ENCODE results near the gene ABCA4. TPM values are rescaled to one million over a fixed set of nuclear protein-coding genes. Genes with fewer than 3 reads are reported as not detected.

Gene ABCA4
- total RNA-seq, 6 experiments from 2014 or later = 0.49 to 0.99 (median 0.75) TPM

DNA sequence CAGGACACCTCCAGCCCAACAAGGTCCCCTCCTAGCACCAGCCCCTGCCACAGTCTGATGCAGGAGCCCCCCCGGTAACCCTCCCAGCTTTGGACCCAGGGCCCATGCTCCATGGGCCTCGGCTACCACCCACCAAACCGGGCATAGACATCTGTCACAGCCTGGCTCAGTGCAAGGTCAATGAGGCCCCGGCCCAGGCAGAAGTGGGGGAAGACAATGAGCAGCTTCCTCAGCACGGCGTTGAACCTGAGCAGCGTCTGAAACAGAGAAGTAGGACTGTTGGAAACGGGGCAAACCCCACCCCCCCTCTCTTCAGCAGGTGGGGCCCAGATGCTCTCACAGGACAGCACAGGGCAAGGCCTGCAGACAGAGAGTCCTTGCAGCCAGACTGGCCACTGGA, 109.8 kb downstream of the ABCA4 start:
- H3K9me3 ChIP-seq = no peaks in the 10 kb centered on the region
- 80% methylated on average over 1 of the region's 8 CpGs for WGBS (ENCODE audit: insufficient coverage, low coverage, low lambda C conversion rate, missing lambda C conversion rate)
- no peaks in the 10 kb centered on the region for H3K36me3 ChIP-seq
- H3K27ac ChIP-seq = no peak overlapping the region
- H3K27me3 ChIP-seq = no peaks in the 10 kb centered on the region
- H3K4me3 ChIP-seq = no peak overlapping the region
- H3K4me1 ChIP-seq = no peaks in the 10 kb centered on the region
- intact Hi-C loops (cut with DNase I) = no loop called here
- DNase-seq (no peak), ATAC-seq (no peak)
- TF ChIP-seq, protein P1, sequence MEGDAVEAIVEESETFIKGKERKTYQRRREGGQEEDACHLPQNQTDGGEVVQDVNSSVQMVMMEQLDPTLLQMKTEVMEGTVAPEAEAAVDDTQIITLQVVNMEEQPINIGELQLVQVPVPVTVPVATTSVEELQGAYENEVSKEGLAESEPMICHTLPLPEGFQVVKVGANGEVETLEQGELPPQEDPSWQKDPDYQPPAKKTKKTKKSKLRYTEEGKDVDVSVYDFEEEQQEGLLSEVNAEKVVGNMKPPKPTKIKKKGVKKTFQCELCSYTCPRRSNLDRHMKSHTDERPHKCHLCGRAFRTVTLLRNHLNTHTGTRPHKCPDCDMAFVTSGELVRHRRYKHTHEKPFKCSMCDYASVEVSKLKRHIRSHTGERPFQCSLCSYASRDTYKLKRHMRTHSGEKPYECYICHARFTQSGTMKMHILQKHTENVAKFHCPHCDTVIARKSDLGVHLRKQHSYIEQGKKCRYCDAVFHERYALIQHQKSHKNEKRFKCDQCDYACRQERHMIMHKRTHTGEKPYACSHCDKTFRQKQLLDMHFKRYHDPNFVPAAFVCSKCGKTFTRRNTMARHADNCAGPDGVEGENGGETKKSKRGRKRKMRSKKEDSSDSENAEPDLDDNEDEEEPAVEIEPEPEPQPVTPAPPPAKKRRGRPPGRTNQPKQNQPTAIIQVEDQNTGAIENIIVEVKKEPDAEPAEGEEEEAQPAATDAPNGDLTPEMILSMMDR (IDR thresholded peaks at IDR 0.05) = no peak
- no peak for TF ChIP-seq POLR2A (IDR thresholded peaks at IDR 0.05)

DNA sequence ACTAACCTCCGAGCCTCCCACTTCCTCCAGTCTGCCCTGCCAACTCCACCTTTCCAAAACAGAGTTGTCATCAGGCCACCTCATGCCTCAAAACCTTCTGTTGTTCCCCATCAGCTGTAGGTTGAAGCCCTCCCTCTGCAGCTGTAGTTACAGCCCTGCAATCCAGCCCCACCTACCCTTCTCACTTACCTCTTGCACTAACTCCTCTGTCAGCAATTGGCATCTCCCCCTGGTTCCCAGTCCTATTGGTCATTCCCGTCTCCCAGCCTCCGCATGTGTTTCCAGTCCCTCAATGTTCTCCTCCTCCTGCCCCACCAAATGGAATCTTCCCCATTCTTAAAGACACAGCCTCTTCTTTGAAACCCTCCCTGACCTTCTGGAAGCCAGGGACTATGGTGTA, 111.6 kb downstream of the ABCA4 start:
- no peaks in the 10 kb centered on the region for H3K27me3 ChIP-seq
- DNase-seq (no peak), ATAC-seq (no peak)
- no peak overlapping the region for H3K4me3 ChIP-seq
- intact Hi-C loops (cut with DNase I) = no loop called here
- 100% methylated on average over 2 of the region's 3 CpGs for WGBS (ENCODE audit: insufficient coverage, low coverage, low lambda C conversion rate, missing lambda C conversion rate)
- TF ChIP-seq POLR2A (IDR thresholded peaks at IDR 0.05) = no peak
- TF ChIP-seq, protein P1 (IDR thresholded peaks at IDR 0.05) = no peak
- no peak overlapping the region for H3K27ac ChIP-seq
- no peaks in the 10 kb centered on the region for H3K4me1 ChIP-seq
- H3K9me3 ChIP-seq = no peaks in the 10 kb centered on the region
- no peaks in the 10 kb centered on the region for H3K36me3 ChIP-seq

DNA sequence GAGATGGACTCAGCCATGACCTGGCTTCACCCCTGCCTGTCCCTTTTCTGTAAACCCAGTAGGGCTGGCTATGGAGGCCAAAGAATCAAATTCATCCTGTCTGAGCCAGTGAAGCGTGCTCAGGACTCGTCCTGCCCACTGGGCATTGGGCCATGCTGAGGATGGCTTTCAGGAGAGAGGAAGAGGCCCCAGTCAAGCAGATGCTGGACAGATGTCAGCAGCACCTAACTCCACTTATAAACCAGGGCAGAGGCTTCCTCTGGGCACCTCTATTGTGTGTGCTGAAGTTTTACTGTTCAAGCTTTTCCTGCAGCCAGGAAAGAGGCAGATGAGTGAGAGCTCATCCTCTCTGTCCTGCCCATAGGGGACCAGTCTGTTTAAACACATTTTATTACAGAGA, 114.3 kb downstream of the ABCA4 start:
- H3K27me3 ChIP-seq = no peaks in the 10 kb centered on the region
- H3K27ac ChIP-seq = no peak overlapping the region
- intact Hi-C loops (cut with DNase I) = no loop called here
- DNase-seq (no peak), ATAC-seq (no peak)
- no peaks in the 10 kb centered on the region for H3K36me3 ChIP-seq
- TF ChIP-seq, protein P1 (IDR thresholded peaks at IDR 0.05) = no peak
- TF ChIP-seq POLR2A (IDR thresholded peaks at IDR 0.05) = no peak
- WGBS (ENCODE audit: insufficient coverage, low coverage, low lambda C conversion rate, missing lambda C conversion rate) = no CpG with 5 or more reads among the region's 2 CpGs
- no peaks in the 10 kb centered on the region for H3K9me3 ChIP-seq
- H3K4me3 ChIP-seq = no peak overlapping the region
- no peaks in the 10 kb centered on the region for H3K4me1 ChIP-seq

DNA sequence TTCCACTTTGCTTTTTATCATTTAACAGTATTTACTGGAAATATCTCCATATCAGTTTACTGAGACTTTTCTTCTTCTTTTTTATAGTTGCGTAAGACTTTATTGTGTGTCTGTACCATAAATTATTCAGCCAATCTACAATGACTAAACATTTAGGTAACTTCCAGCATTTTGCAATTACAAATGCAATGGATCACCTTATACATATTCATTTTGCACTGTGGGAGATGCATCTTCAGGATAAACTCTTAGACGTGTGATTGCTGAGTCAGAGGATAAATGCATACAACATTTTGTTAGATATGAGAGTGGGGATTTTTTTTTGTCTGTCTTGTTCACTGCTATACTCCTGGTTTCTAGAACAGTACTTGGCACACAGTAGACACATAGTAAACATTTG, 116.0 kb downstream of the ABCA4 start:
- no peaks in the 10 kb centered on the region for H3K4me1 ChIP-seq
- intact Hi-C loops (cut with DNase I) = no loop called here
- no peaks in the 10 kb centered on the region for H3K27me3 ChIP-seq
- H3K36me3 ChIP-seq = no peaks in the 10 kb centered on the region
- WGBS (ENCODE audit: insufficient coverage, low coverage, low lambda C conversion rate, missing lambda C conversion rate) = 58% methylated on average over 2 of the region's 2 CpGs
- H3K9me3 ChIP-seq = no peaks in the 10 kb centered on the region
- no peak for TF ChIP-seq POLR2A (IDR thresholded peaks at IDR 0.05)
- TF ChIP-seq, protein P1 (IDR thresholded peaks at IDR 0.05) = no peak
- H3K4me3 ChIP-seq = no peak overlapping the region
- ATAC-seq (no peak), DNase-seq (no peak)
- no peak overlapping the region for H3K27ac ChIP-seq

All from right lobe of liver (tissue), 6 donors.